K562 (cell line): Measurements from ENCODE around the gene XRN1. TPM values are rescaled to one million over a fixed set of nuclear protein-coding genes. Genes with fewer than 3 reads are reported as not detected.

Source experiments
- CHD1 ChIP-seq: fragments of 200-600 bp; sonication (generic); IDR thresholded peaks from one replicate; pipeline ENCODE4 v1.6.1; 2012; ENCODE audit warnings: mild to moderate bottlenecking, moderate library complexity, low read length, inconsistent platforms
- ETV5 ChIP-seq: sonication (generic); formaldehyde crosslinking; IDR thresholded peaks from 2 replicates; pipeline ENCODE4 v1.4.0; 2020; ENCODE audit warnings: low read depth, mild to moderate bottlenecking, missing genetic modification reagents
- HEY1 ChIP-seq: fragments of 250-450 bp; sonication (Bioruptor Pico); IDR thresholded peaks from 2 replicates; pipeline ENCODE4 v1.5.0; 2020; ENCODE audit warnings: mild to moderate bottlenecking, moderate library complexity, borderline replicate concordance
- HMGN3 ChIP-seq: IDR thresholded peaks from 2 replicates; pipeline ENCODE4 v1.6.1; 2011; ENCODE audit warnings: borderline replicate concordance, low read depth, mild to moderate bottlenecking, mixed read lengths, low read length; ENCODE audit not compliant: insufficient read length; ENCODE audit errors: extremely low read depth
- HNRNPLL ChIP-seq: fragments of 200-400 bp; formaldehyde crosslinking; IDR thresholded peaks from 2 replicates; pipeline ENCODE4 v1.6.1; 2017; ENCODE audit warnings: low read length, low read depth, mild to moderate bottlenecking; ENCODE audit not compliant: poor library complexity, severe bottlenecking
- KAT7 ChIP-seq: sonication (generic); formaldehyde crosslinking; IDR thresholded peaks from 2 replicates; pipeline ENCODE4 v1.8.0; 2022; ENCODE audit warnings: missing genetic modification reagents, mild to moderate bottlenecking, borderline replicate concordance
- NEUROD1 ChIP-seq: fragments of 150-350 bp; IDR thresholded peaks from 2 replicates; pipeline ENCODE4 v1.6.1; 2014; ENCODE audit warnings: borderline replicate concordance, low read length, low read depth; ENCODE audit not compliant: partially characterized antibody
- PCBP1 ChIP-seq: fragments of 200-400 bp; formaldehyde crosslinking; IDR thresholded peaks from 2 replicates; pipeline ENCODE4 v1.6.1; 2018; ENCODE audit warnings: mild to moderate bottlenecking, low read depth, low read length; ENCODE audit not compliant: poor library complexity, severe bottlenecking
- PHF8 ChIP-seq: fragments of 200-600 bp; sonication (generic); IDR thresholded peaks from 2 replicates; pipeline ENCODE4 v1.6.1; 2012; ENCODE audit warnings: mixed run types, mild to moderate bottlenecking, inconsistent platforms, low read length, moderate library complexity, borderline replicate concordance
- SIX5 ChIP-seq, 2 experiments: IDR thresholded peaks; 2 replicates each; pipeline ENCODE4 v1.6.1; 2011; ENCODE audit warnings: low read length in 2 of 2, borderline replicate concordance in 1 of 2, low read depth in 1 of 2, mild to moderate bottlenecking in 1 of 2, moderate library complexity in 1 of 2; ENCODE audit not compliant: insufficient read depth in 1 of 2
- SMARCA5 ChIP-seq: fragments of 450-650 bp; IDR thresholded peaks from 2 replicates; pipeline ENCODE4 v1.6.1; 2016
- SOX6 ChIP-seq: fragments of 450-650 bp; IDR thresholded peaks from 2 replicates; pipeline ENCODE4 v1.6.1; 2014; ENCODE audit warnings: mild to moderate bottlenecking
- TEAD1 ChIP-seq, 2 experiments: fragments of 450-650 bp in 1 of 2; sonication (generic) in 1 of 2; formaldehyde crosslinking; IDR thresholded peaks; 2 replicates each; pipeline versions ENCODE4 v1.4.0 to v1.8.0; 2020 to 2022; ENCODE audit warnings: mild to moderate bottlenecking in 2 of 2, missing genetic modification reagents in 1 of 2
- ZC3H4 ChIP-seq: sonication (generic); formaldehyde crosslinking; IDR thresholded peaks from 2 replicates; pipeline ENCODE4 v1.9.0; 2021; ENCODE audit warnings: missing genetic modification reagents, borderline replicate concordance
- ZNF146 ChIP-seq: IDR thresholded peaks from one replicate; pipeline ENCODE4 v1.6.1; 2018; ENCODE audit warnings: missing compliant biosample characterization; ENCODE audit not compliant: unreplicated experiment
- ZNF263 ChIP-seq: sonication (generic); formaldehyde crosslinking; IDR thresholded peaks from 2 replicates; pipeline ENCODE4 v1.8.0; 2022; ENCODE audit warnings: mild to moderate bottlenecking, missing genetic modification reagents, borderline replicate concordance
- polyA plus RNA-seq, 8 experiments: library from polyadenylated mRNA; depleted of rRNA in 4 of 8; stranded (reverse) in 5 of 8; unstranded in 3 of 8; fragments of >200 nt; fragmentation: Nextera tagmentation in 2 of 8; fragmentation: Illumina TruSeq in 1 of 8; extraction: Ambion mirVana in 2 of 8; extraction: Trizol in 1 of 8; gene quantifications; 2 replicates each; pipeline versions ENCODE4 v1.2.1 to v1.2.3, GENCODE V29; 2011 to 2014; ENCODE audit warnings: inconsistent platforms in 1 of 8, missing spikeins in 1 of 8
- total RNA-seq, 7 experiments: library from RNA; depleted of rRNA in 6 of 7; stranded (reverse); fragments of >200 nt in 6 of 7; fragmentation: Illumina TruSeq in 2 of 7; extraction: Trizol in 2 of 7; gene quantifications; 2 replicates each; pipeline versions ENCODE4 v1.2.1 to v1.2.3, GENCODE V29; 2011 to 2021; ENCODE audit warnings: low replicate concordance in 1 of 7
- TF ChIP-seq, protein P1 (sequence below), 2 experiments: fragments of 450-650 bp; conservative IDR thresholded peaks; 2 replicates each; pipeline ENCODE4 v1.6.1; 2017; ENCODE audit warnings: mild to moderate bottlenecking in 2 of 2, moderate library complexity in 2 of 2
- TF ChIP-seq, protein P2 (sequence below): sonication (generic); formaldehyde crosslinking; IDR thresholded peaks from 2 replicates; pipeline ENCODE4 v1.8.0; 2022; ENCODE audit warnings: mild to moderate bottlenecking, missing genetic modification reagents

Gene XRN1
- total and polyA plus RNA-seq, 9 of the 15 experiments (the other 6 are each of a cell fraction or from before 2014, with no cell fraction given) = 3.1 to 28.4 (median 17.2) TPM

DNA sequence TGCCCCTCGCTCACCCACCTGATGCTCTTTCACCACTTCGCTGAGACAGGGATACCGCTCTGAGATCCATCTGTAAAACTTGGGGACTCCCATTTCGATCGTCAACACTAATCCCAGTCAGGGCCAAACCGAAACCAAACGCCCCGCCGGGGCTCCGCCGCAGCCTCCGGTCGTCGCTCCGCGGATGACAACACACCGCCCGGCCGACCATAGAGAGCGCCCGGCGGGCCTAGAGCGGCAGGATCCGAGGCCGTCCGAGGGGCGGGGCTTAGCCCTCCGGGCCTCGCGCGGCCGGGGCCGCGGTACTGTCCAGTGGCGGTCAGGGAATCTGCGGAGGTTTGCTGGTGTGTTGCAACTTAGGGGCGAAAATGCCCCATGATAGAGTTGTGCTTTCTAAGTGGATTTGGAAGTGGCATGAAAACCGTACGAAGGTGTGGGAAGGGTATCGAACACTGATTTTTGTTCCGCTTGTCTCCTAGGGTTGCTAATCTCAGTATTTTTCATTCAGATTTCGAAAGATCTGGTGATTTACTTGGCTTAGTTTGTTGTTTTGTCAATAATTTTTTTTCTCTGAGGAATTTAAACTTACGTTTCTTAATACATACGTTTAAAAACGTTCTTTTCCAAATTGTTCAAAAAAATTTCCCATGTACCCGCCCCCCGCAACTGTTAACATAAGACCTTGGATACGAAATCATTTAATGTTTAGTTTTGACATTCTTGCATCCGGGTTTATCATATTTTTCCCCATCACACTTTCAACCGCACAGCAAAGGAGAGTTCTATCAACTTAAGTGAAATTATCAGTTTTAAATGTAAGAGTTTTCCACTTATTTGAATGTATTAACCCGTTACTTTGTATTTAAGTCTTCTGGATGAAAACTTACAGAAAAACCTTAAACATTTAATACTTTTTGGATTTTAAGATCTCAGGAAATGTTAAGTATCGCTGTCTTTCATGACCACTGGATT, at the start of gene XRN1 (continued):
- TF ChIP-seq, protein P1, sequence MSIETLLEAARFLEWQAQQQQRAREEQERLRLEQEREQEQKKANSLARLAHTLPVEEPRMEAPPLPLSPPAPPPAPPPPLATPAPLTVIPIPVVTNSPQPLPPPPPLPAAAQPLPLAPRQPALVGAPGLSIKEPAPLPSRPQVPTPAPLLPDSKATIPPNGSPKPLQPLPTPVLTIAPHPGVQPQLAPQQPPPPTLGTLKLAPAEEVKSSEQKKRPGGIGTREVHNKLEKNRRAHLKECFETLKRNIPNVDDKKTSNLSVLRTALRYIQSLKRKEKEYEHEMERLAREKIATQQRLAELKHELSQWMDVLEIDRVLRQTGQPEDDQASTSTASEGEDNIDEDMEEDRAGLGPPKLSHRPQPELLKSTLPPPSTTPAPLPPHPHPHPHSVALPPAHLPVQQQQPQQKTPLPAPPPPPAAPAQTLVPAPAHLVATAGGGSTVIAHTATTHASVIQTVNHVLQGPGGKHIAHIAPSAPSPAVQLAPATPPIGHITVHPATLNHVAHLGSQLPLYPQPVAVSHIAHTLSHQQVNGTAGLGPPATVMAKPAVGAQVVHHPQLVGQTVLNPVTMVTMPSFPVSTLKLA (conservative IDR thresholded peaks at IDR 0.05) = peak; percentile 62 to 81
- TF ChIP-seq NEUROD1 (peak; percentile 48), HNRNPLL (peak; percentile 59), ZNF146 (CRISPR knock-in tag) (no peak), KAT7 (CRISPR knock-in tag) (peak; percentile 96; the same call in 1 of the 2 replicates), PHF8 (peak; percentile 83), PCBP1 (peak; percentile 39), TEAD1 (CRISPR knock-in tag; IDR thresholded peaks at IDR 0.05) (peak; percentile 5 to 18; a peak in 1 of 4 replicates), ZC3H4 (CRISPR knock-in tag) (no peak), SIX5 (IDR thresholded peaks at IDR 0.05; ENCODE audit: borderline replicate concordance in 1 of 2, insufficient read depth in 1 of 2, low read depth in 1 of 2, low read length in 2 of 2) (peak in 1 of 2 experiments; percentile 17; a peak in 1 of 4 replicates), SMARCA5 (no peak), HEY1 (CRISPR knock-in tag) (no peak), ETV5 (CRISPR knock-in tag) (peak; percentile 84), HMGN3 (peak; percentile 95), ZNF263 (CRISPR knock-in tag) (0 out of 2 replicates have a peak, but pooled peaks have one; percentile 35), CHD1 (no peak), SOX6 (peak; percentile 52; the same call in 1 of the 2 replicates)
- TF ChIP-seq, protein P2, sequence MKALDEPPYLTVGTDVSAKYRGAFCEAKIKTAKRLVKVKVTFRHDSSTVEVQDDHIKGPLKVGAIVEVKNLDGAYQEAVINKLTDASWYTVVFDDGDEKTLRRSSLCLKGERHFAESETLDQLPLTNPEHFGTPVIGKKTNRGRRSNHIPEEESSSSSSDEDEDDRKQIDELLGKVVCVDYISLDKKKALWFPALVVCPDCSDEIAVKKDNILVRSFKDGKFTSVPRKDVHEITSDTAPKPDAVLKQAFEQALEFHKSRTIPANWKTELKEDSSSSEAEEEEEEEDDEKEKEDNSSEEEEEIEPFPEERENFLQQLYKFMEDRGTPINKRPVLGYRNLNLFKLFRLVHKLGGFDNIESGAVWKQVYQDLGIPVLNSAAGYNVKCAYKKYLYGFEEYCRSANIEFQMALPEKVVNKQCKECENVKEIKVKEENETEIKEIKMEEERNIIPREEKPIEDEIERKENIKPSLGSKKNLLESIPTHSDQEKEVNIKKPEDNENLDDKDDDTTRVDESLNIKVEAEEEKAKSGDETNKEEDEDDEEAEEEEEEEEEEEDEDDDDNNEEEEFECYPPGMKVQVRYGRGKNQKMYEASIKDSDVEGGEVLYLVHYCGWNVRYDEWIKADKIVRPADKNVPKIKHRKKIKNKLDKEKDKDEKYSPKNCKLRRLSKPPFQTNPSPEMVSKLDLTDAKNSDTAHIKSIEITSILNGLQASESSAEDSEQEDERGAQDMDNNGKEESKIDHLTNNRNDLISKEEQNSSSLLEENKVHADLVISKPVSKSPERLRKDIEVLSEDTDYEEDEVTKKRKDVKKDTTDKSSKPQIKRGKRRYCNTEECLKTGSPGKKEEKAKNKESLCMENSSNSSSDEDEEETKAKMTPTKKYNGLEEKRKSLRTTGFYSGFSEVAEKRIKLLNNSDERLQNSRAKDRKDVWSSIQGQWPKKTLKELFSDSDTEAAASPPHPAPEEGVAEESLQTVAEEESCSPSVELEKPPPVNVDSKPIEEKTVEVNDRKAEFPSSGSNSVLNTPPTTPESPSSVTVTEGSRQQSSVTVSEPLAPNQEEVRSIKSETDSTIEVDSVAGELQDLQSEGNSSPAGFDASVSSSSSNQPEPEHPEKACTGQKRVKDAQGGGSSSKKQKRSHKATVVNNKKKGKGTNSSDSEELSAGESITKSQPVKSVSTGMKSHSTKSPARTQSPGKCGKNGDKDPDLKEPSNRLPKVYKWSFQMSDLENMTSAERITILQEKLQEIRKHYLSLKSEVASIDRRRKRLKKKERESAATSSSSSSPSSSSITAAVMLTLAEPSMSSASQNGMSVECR (CRISPR knock-in tag) = peak; percentile 55
